ENCODE results near the gene RIC8A.
"Not testable (repeated sequence)": the region's sequence is repeated elsewhere in the genome, so short reads cannot be mapped to it uniquely, and the experiment has no call there.

Gene RIC8A

DNA sequence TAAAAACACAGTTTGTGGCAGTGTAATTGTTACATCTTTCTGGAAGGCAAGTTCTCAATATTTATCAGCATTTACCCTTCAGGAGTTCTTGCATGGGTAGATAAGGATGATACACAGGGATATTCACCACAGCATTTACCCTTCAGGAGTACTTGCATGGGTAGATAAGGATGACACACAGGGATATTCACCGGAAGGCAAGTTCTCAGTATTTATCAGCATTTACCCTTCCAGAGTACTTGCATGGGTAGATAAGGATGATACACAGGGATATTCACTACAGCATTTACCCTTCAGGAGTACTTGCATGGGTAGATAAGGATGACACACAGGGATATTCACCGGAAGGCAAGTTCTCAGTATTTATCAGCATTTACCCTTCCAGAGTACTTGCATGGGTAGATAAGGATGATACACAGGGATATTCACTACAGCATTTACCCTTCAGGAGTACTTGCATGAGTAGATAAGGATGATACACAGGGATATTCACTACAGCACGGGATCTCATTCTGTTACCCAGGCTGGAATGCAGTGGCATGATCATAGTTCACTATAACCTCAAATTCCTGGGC is 13.2 kb downstream of the RIC8A start:
- not testable (repeated sequence) for DNase-seq

DNA sequence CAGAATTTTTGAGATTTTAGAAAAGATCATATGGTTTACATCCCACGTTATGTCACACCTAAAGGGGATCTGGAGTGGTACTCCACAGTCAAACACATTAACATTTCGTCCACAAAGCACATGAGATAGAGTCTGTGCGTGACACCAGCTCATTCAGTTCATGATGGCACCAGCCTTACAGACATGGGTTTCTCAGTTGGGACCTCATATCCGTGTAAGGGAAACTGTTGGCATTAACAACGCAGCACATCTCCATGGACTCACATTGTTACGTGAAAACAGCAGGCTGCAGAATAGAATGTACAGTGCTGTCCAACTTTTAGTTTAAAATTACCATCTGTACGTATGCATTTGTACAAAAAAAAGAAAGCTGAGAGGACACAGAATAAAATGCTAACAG is 14.0 kb downstream of the RIC8A start:
- DNase-seq, result no peak

GRCh38 chr11:221998-222789 is 14.7 kb downstream of the RIC8A start:
- no peak for DNase-seq

DNA sequence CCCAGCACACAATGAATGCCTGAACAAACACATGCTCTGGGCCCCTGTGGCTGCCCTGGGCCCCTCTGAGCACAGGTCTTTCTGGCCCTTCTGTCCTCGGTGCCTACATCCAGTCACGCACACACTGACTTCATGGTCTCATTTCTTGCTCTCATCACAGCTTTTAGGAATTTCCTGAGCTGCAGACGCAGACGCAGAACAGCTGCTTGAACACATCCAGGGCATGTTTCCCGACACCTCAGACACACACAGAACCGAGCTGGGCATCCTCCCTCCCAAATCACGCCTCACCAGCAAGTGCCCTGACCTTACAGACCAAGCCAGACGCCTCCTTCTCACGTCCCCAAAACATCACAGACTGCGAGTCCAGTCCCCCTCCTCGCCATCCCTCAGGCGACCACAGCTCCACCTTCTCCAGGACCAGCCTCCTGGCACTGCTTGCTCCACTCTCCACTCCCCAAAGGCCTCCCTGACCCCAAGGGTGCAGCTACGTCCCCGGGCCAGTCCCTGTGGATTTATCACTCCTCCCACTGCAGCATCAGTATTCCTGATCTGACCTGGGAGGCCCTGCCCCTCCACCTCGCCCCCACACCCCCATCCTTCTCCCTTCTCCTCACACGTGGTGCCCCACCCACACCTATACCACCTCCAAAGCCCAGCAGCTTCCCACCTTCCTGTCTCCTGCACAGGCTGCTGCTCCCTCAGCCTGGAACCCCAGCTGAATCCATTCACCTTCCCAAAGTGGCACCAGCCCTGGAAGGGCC is 15.7 kb downstream of the RIC8A start:
- DNase-seq, result no peak

GRCh38 chr11:223884-224283 is 16.4 kb downstream of the RIC8A start:
- no peak for DNase-seq

GRCh38 chr11:224424-224823 is 16.9 kb downstream of the RIC8A start:
- no peak for DNase-seq

GRCh38 chr11:225734-226453 is 18.4 kb downstream of the RIC8A start:
- DNase-seq, result no peak

- DNase-seq, result no peak
Measured at GRCh38 chr11:227824-228379, 20.4 kb downstream of the RIC8A start.

DNA sequence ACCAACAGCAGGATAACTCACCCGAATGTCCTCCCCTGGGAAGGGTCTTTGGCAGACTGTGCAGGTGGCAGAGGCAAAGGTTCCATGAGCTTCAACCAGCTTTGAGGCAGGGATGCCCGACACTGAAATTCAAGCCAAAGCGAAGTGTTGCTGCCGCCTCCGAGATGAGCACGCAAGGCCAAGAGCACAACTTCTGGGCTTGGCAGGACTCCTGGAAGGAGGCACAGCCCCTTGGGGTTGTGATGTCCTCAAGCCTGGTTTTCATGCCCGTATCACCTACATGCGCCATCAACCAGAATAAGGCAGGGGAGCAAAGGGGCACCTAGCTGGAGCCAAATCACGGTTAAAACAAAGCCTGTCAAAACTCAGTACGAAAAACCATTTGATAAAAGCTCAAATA is 22.9 kb downstream of the RIC8A start:
- DNase-seq, result no peak

DNA sequence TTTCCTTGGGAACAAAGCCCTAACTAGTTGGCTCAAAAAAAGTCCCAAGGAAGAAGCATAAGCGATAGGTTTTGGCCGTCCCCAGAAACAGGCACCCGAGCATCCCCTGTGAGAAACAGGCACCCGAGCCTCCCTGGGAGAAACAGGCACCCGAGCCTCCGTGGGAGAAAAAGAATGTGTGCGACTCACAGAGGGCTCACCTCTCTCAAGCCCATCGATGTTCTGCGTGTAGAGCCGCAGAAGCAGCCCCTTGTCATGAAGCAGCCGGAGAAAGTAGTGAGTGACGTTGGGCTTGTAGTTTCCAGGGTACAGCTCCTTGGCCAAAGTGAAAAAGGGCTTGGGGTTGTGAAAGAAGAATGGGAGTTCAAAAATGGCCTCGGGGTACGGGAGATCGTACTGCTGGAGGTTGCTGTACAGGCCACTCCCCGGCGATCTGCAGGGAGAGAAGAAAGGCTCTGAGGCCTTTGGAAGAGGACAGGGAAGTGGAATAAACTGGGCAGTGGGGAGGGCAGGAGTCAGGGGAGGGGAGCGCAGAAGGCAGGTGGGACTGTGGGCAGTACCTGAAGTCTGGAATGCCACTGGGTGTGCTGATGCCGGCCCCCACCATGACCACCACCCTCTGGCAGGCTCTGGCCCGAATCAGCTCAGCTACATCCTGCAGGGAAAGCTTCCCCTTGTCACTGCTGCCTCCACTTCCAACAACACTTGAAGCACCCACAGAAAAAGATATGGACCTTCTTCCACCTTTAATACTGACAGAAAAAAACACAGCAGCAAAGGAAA is 25.5 kb downstream of the RIC8A start:
- no peak for DNase-seq

DNA sequence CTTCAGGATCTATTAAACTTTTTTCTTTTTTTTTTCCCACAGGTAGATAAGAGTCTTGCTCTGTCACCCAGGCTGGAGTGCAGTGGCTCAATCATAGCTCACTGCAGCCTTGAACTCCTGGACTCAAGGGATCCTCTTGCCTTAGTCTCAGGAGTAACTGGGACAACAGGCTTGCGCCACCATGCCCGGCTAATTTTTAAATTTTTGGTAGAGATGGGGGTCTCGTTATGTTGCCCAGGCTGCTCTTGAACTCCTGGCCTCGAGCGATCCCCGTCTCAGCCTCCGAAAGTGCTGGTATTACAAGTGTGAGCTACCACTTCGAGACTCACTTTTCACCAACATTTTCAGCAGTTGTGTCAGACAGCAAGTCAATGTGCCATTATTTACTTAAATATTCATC is 27.7 kb downstream of the RIC8A start:
- no peak for DNase-seq

GRCh38 chr11:235609-235996 is 28.1 kb downstream of the RIC8A start:
- DNase-seq, result no peak

DNA sequence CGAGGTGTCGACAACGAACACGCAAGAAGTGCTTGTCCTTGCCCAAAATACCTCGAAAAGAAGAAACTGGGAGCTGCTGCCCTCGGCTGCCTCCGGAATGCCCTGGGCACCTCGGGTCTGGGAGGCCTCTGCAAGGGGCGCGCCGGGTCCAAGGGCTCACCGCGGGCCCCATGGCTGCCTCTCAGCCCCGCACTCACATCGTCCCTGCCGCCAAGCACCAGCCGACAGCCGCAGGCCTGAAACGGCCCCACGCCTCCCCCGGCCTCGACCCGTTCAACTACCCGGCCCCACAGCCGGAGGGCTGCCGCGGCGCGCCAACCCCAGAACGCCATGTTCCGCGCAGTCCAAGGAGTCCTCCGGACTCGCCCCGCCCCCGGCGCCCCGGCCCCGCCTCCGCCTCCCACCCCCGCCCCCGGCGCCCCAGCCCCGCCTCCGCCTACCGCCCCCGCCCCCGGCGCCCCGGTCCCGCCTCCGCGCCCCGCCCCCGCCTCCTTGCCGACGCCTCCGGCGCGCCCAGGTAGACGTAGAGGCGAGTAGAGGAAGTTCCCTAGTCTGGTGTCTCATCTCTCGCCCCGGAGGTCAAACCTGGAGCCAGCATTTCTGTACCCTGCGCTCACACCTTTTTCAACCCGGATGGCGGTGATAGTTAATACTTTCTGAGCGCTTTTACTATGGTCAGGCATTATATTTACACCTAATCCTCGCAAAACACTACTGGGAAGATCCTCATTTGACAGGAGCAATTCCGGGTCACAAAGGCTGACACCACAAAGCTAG is 28.7 kb downstream of the RIC8A start, which contains the start of gene SIRT3:
Gene SIRT3, minus strand, starts transcription at position 346 of the 777 bp plus-strand sequence. Its CDS starts 14 bp downstream, at position 332.
- peak; percentile 82 for DNase-seq

GRCh38 chr11:236774-237767 is 29.6 kb downstream of the RIC8A start, which contains the start of gene PSMD13:
Gene PSMD13, plus strand, starts transcription at chr11:236976. Its CDS starts 74 bp downstream, at chr11:237050.
- DNase-seq, result peak; percentile 76

DNA sequence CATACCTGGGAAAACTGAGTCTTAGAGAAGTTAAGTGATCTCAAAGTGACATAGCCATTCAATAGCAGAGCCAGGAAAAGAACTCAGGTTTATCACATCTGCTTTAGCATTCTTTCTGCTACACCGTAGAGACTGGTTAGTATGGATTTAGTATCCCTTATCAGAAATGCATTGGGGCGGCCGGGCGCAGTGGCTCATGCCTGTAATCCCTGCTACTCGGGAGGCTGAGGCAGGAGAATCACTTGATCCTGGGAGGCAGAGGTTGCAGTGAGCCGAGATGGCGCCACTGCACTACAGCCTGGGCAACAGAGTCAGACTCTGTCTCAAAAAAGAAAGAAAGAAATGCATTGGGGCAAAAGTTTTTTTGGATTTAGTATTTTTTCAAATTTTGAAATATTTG is 30.8 kb downstream of the RIC8A start:
- not testable (repeated sequence) for DNase-seq

DNA sequence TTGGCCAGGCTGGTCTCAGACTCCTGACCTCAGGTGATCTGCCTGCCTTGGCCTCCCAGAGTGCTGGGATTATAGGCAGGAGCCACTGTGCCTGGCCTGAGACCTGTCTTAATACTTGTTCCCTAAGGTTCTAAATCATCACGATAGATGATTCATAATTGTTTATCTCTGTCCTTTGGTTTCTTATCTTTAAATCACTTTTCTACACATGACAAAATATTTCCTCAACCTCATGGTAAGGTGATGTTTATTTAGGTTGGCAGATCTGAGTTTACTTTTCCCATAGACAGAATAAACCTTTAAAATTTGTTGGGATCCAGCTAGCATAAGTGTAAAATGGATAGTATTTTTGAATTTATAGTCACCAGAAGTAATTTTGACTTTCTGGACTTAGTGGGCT is 32.8 kb downstream of the RIC8A start:
- no peak for DNase-seq

DNA sequence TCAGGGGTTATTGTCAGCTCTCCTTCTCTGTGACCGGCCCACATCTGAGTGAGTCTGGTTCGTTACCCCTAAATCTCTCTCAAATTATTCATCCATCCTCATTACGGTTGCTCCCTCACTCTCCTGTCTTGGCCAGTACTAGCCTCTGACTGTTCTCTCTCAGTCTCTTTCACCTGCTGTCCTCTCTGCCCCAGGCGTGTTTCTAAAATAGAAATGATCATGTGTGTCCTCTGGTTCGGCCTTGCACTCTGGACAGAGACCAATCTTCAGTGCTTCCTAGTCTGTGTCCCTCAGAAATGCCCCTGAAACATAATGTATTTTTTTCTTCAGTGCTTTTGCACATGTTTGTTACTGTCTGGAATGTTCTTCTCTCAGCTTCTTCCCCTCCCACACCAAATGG is 34.1 kb downstream of the RIC8A start:
- no peak for DNase-seq

GRCh38 chr11:244376-244775 is 36.9 kb downstream of the RIC8A start:
- DNase-seq, result no peak

- no peak for DNase-seq
Measured at GRCh38 chr11:249062-249461, 41.6 kb downstream of the RIC8A start.

GRCh38 chr11:250274-250673 is 42.8 kb downstream of the RIC8A start:
- no peak for DNase-seq
